GM18519 (cell line): Measurements from ENCODE around the gene SIPA1L2.

ENCODE experiments used
- ATAC-seq: cut with Tn5 transposase; IDR thresholded peaks from one replicate; pipeline ENCODE4 v1.9.1; 2021; ENCODE audit warnings: mild to moderate bottlenecking, moderate library complexity; ENCODE audit not compliant: unreplicated experiment, low FRiP score

Gene SIPA1L2

DNA sequence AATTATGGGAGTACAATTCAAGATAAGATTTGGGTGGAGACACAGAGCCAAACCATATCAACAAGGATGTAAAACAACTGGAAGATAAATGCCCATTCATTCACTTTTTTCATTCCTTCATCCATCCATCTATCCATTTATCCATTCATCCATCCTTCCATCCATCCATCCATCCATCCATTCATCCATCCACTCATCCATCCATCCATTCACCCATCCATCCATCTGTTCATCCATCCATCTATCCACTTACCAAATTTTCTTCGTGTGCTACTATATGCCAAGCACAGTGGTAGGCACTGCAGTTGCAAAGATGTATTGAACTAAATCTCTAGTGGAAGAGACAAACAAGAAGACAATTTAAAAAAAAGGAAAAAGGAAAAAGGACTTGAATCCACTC, 14.3 kb upstream of the SIPA1L2 start:
- ATAC-seq, result no peak

GRCh38 chr1:232643251-232643650, 13.3 kb upstream of the SIPA1L2 start:
- ATAC-seq, result no peak

DNA sequence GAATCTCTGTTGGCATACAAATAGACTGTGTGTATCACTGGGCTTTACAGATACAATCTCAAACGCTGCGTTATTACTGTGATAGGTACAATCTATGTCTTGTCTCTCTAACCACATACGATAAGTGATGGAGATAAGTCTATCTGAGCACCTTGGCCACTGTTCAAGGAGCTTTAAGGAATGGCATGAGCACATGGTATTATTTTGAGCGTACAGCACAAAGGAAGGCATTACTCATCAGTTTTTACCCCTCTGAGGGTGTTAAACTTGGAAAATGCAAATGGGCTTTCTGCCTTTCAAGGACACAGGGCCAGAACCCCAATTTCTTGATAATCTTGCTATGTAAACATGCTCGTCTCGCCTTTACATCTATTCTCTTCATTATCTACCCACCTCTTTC, 11.6 kb upstream of the SIPA1L2 start:
- ATAC-seq, result no peak

- no peak for ATAC-seq
Measured at GRCh38 chr1:232636799-232637198, 6.9 kb upstream of the SIPA1L2 start.

GRCh38 chr1:232635778-232636356, 5.9 kb upstream of the SIPA1L2 start:
- ATAC-seq, result peak; percentile 80

DNA sequence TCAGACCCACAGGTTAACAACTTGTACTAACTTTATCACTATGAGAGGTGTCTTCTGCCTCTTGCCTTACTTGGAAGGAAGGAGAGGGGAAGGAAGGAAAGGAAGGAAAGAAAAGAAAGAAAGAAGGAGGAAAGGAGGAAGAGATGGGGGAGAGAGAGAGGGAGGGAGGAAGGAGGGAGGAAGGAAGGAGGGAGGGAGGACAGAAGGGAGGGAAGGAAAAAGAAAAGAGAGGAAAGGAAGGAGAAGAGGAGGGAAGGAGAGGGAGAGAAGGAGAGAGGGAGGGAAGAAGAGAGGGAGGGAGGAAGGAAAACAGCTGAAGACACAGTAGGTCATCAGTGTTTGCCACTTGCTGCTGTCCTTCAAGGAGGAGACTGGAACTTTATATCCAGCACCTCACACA, 5.3 kb upstream of the SIPA1L2 start:
- no peak for ATAC-seq

- ATAC-seq, result no peak
Measured at GRCh38 chr1:232634096-232634495, 4.2 kb upstream of the SIPA1L2 start.

GRCh38 chr1:232630894-232631195, 912 bp upstream of the SIPA1L2 start:
- ATAC-seq, result no peak

GRCh38 chr1:232629250-232630046, 485 bp downstream of the SIPA1L2 start:
- peak; percentile 30 for ATAC-seq

DNA sequence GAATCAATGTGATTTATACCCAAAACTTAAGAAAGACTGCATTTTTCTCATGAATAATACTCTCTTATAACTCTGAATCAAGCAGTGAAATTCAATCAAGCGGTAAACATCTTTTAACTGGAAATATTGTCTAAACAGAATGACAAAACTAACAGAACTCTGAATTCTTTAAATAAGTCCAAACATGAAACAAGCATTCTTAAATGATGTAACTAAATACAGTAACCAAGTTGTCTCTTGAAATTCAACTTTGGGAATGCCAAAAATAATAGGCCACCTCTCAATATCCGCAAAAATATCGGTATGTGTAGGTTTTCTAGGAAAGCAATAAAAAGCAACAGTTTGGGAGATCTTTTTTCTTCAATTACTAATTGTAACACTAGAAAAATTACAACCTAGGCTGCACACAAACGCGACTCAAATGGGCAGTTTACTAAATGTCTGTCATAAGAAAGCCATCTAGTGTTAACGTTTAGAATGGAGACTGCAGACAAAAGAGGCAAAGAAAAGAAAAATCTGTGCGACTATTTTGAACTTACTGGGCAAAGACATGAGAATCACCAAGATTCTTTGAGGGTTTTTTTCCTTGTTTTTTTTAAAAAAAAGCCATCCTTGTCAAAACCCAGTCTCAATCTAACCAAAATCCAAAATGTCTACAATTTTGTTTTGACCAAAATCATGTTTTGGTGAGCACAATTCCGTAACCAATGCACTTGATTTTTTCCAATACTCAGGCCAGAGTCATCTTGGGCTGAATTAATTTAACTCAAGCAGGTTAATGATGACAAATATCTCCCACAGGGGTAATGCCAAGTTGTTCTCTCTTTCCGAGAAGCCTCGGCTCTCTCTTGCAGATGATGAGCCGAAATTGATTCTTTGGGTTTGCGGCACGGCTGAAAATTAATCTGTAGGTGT, 1.3 kb downstream of the SIPA1L2 start:
- no peak for ATAC-seq

DNA sequence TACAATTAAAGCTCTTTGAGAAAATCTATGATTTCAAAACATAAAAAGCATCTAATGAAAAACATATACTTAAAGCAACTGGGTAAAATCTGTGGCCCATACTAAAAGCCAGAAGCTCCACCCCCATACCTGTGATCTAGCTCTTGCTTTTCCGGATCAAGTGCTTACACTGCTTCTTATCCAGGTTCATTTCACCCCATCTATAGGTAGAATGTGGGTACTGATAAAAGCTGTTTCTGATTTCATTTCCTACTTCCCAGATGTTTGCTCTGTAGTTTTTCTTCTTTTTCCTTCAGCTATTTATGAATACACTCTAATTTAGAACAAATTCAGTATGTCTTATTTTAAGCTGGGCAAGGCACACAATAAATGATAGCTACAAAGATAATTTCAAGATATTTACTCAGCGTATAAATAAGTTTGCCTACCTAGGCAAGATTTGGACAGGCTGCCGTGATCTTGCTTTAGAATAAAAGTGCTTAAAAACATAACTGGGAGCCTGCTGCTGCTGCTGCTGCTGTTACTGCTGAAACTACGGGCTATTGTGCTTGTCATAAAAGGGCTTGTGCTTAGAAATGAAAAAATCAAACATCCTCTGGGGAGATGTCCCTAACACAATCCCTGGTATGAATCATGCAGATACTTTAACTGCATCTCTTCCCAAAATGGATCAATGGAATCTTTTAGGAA, 2.1 kb downstream of the SIPA1L2 start:
- no peak for ATAC-seq

DNA sequence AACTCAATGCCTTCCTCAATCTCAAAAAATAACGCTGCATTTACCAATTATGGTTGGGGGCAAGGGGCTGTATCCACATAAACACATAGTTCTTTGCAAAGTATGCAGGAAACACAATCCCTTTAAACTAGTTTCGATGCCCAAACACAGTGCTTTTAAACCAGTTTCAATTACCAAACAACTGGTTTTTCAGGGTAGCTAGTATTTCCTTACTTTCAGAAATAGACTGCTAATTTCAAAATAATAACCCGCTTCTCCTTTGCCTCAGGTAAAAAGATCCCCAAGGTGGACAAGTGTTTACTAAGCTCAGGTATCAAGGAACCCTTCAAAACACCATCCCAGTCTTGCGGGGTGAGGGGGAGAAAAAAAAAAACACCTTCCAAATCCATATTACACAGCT, 2.8 kb downstream of the SIPA1L2 start:
- ATAC-seq, result no peak

DNA sequence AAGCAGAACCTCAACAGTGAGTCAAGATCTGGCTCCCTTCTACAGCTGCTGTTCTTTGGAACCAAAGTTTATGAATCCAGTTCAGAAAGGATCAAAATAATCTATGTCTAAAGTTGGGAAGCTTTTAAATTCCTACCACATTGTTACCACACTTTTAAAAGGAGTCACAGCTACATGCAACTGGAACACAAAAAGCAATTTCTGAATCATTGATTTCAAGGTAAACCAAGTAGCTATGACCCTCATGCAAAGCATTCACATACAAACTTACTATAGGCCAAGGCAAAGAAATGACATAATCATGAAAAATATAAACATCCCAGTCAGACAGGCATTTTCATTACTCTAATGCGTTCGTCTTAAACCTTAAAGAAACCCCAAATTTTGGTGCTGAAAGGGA, 3.5 kb downstream of the SIPA1L2 start:
- no peak for ATAC-seq

GRCh38 chr1:232625319-232625868, 4.5 kb downstream of the SIPA1L2 start:
- no peak for ATAC-seq

DNA sequence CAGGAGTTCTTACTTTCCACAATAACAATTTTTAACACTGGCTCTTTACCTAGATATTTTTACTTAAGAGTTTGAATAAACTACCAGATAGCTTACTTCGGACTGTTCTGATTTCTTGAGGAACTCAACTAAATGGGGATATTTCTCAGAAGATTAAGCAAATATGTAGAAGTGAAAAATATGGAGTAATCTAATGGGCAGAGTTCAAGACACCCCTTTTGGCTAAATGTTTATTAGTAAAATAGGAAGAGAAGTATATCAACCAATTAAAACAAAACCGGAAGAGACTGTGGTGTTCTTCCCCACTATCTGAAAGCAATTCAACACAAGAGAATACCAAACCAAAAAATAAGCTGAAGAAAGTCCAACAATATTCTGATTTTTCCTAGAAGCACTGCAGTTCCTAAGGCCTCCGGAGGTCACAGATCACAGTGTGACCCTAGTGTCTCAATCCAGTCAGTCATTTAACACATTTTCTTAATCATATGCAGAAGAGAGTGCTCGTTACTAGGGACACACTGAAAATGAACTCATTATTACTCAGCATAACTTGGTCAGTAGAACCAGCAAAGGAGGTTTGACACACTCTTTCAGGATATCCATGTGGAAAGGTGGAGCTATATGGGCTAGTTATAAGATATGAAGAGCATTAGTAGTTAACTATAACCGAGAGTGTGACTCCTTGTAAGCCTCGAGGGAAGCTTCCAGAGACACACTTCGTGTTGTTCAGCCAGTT, 5.2 kb downstream of the SIPA1L2 start:
- ATAC-seq, result no peak

DNA sequence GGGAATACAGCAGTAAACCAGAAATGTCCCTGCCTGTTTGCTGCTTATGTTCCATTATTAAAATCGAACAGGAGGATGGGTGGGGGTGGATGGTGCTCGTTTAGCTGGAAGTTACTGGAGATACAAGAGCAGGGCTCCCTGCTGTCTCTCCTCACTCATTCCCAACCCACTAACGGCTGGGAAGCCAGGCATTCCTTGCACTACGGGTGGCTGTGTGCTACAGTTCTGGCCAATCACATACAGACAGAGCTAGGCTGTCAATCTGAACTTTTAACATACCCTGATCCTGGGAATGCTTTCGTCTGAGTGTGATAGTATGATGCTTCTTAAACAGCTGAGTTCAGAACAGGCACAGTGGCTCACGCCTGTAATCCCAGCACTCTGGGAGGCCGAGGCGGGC, 7.0 kb downstream of the SIPA1L2 start:
- ATAC-seq, result no peak

GRCh38 chr1:232622378-232622777, 7.6 kb downstream of the SIPA1L2 start:
- ATAC-seq, result no peak

DNA sequence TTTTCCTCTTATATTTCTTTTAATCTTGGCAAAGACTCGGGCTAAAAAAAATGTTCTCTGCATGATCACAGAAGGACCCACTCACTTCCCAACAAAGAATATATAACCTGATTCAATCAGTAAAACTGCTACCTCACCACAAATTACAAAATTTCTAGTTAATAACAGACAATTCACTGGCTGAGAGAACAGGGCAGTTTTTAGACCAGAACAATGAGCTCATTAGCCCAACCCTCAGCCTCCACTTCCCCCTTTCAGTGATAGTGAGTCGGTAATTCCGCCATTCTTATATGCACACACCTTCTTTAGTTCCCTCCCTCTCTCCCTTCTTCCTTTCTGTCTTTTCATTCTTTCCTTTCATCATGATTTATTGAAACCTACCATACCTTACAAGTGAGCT, 8.9 kb downstream of the SIPA1L2 start:
- no peak for ATAC-seq

GRCh38 chr1:232620356-232620969, 9.5 kb downstream of the SIPA1L2 start:
- no peak for ATAC-seq

GRCh38 chr1:232617237-232617636, 12.7 kb downstream of the SIPA1L2 start:
- ATAC-seq, result no peak
